ENCODE results near the gene IYD.

The IYD gene

DNA sequence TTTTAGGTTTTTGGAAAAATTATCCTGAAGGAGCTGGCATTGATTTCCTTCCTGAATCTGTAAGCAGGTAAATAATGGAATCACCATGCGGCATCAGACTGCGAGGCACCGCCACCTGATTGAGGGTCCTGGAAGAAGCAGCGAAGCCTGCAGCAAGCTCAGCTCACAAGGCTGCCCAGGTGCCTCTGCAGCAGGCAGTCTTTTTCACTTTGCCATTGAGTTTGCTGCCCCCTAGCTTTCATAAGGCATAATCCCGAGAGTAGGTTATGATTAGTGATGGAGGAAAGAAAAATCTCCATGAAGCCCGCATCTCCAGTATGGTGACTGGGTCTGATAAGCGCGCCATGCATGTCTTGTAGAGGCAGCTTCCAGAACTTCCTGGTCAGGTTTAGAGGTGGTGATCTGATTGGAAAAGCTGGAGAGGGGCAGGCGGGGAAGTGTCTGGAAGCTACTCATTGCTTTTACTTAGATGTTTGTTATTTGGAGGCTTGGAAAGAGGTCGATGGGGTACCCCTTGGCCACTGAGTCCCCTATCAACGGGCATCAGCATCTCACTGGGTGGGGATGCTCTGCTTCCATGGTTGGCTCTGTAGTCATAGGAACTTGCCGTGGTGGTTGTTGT lies 26.7 kb downstream of the IYD start:
- peak; percentile 26 for DNase-seq

DNA sequence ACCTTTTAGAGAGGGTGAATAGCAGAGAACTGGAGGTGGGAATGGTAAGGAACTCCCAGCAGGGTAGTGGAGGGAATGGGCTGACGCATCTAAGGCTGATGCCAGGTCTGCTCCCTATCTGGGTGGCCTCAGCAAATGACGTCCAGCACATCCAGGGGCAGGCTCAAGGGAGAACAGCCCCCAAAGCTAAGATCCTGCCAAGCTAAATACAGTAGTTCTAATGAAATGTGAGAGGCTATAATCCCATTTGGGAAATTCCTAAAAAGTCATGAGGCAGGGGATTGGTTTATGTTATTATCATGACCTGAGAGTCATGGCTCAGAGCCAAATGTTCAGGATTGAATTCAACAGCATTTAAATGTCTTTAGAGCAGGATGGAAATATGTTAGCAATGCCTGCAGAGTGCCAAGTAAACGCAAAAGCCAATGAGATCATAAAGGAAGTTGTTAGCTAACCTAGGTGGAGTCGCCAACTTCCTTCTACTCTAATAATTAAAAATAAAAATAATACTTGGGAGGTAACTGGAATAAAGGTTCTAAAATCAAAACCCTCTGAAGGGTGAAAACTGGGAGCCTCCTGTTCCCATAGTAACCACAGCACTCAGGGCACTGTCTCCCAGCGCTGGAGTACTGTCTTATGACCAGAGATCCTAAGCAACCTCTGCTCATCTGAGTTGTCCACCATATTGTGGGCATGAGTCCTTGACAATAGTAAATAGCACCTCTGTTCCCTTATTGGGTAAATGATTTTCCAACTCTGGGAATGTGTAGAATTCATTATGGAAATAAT lies 34.8 kb downstream of the IYD start:
- no peak for DNase-seq

DNA sequence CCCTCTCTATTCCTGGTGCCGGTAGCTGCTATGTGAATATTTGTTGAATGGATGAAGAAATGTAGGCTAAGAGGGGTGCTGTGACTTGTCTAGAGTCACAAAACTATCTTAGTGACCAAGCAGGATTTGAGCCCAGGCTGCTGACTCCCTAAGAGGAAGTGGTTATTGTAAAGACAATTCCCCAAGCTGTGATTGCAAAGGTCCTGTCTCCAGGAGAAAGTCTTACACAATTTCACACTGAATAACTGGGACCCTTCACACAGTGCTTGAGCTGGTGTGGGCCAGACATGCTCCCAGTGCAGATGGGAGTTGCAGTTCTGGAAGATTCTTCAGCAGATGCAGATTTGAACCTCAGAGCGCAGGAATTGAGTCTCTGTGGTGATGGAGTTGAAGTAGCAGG lies 38.1 kb downstream of the IYD start:
- no peak for DNase-seq

DNA sequence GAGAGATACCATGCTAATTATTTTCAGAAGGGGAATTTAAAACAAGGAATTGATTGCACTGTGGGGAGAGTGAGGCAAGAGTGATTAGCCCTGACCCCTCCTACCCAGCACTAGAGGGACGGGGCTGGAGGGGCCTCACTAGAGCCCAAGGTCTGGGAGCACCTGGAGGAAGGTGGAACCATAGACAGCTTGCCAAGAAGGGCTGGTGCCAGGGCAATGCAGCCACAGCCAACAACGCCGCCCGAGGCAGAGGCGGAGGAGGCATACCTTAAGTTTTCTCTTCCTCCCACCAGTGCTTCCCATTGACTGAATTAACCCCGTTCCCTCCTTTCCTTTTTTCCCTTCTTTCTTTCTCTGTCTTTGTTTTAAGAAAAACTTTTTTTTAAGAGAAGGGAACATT lies 40.0 kb downstream of the IYD start:
- no peak for DNase-seq

DNA sequence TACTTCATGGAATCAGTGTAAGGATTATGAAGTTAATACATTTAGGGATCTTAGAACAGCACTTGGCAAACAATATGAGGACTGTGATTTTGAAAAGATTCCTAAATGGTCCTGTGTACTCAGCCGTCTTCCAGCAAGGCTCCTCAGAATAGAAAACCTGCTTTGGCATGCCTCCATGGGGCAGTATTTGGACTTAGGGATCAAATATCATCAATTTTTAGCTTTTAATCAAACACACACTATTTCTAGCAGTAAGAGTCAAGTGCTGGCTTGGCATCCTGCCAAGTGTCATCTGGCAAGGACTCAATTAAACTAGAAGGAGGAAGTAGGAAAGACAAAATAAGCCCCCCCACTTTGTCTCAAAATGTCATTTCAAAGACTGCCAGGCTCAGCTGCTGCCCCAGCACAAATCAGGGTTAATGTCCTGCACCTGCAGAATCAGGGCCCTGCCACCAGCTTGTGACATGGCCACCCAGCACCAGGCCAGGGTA lies 40.8 kb downstream of the IYD start:
- peak; percentile 40 for DNase-seq

DNA sequence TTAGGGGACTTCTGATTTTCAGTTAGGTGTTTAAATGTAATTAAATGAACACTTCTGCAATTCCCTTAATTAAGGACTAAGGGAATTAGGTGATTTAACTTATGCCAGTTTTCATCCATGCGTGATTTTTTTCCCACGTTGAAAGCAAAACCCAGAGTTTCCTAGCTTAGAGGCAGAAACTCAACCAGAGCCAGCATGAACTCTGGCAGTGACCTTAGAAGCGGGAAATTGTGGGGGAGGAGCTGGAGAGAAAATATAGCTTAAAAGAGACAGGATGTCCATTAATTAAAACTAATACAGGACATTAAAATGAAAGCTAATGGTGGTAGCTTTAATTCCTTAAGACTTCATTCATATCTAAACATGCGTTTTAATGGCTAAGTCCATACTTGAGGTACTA lies 41.6 kb downstream of the IYD start:
- DNase-seq, result no peak

DNA sequence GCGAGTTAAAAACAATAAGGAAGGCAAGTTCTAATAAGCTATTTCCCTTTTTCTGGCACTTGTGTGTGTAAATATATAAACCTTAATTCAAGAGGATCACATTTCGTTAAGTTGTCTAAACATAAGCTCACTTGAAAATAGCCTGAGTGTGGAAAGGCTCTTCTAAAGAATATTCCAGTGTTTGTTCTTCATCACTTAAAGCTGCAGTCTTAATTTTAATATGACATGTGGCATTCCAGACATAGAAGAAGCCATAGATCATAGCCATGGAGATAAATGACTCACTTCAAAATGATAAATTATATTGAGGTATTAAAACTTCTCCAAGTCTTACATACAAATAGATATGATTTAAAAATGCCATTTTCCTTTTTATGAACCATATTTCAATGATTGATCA lies 42.1 kb downstream of the IYD start:
- no peak for DNase-seq

DNA sequence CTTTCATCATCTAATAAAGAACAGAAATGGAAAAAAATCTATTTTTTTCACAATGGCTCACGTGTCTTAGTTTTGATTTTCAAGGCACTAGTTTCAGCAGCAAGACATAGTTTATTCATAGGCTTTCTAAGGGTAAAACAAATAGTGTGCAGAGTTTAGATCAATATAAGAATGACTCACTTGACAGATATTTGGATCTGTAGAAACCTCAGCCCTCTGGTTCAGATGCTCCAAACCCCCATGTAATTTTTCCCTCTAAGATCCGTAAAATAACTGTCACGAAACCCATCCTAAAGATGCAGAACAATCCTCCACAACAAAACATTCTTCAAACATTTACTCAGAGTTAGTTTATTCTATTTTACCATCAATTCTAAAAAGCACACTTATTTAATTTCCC lies 43.4 kb downstream of the IYD start:
- DNase-seq, result no peak

DNA sequence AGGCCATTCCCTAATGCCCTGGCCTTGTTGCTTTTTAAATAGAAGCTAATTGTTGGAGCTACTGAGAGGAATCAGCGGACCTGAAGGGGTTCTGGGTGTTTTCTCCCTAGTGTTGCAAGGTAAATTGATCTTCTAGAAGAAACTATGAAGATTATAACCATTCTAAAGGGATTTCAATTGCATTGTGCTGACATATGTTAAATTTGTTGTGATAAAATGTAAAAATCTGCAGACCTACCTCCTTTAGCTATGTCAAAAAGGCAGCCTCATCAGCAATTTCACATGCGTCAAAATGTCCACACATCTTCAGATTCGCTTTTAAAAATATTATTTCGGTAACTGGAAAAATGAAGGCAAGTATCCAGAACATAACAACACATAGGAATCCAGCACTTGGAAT lies 44.4 kb downstream of the IYD start:
- DNase-seq, result no peak

DNA sequence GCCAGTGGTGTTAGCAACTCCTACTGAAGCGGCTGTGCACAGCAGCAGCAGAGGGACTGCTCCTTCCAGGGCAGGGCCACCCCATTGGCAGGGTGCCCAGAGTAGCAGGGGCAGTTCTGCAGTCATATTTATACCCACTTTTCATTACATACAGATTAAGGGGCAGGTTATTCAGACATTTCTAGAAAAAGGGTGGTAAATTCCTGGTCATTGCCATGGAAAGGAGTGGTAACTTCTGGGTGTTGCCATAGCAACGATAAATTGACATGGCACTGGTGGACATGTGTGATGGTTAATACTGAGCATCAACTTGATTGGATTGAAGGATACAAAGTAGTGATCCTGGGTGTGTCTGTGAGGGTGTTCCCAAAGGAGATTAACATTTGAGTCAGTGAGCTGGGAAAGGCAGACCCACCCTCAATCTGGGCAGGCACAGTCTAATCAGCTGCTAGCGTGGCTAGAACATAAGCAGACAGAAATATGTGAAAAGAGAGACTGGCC lies 45.0 kb downstream of the IYD start:
- DNase-seq, result no peak

DNA sequence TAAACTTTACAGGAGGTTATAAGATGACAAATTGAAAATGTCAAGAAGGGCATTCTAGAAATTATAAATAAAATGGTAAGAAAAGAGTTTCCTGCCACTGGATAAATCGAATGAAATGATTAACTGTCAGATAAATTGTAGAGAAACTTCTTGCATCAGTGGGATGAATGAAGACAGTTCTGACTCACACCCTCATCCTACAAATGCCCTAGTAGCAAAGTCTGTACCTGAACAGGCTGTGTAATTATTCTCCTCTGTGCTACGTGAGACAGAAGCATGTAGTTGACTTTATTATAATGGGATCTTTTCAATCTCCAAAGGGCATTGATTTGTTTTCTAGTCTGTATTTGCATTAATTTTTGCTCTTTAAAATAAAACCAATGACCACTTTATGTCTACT lies 47.3 kb downstream of the IYD start:
- no peak for DNase-seq

DNA sequence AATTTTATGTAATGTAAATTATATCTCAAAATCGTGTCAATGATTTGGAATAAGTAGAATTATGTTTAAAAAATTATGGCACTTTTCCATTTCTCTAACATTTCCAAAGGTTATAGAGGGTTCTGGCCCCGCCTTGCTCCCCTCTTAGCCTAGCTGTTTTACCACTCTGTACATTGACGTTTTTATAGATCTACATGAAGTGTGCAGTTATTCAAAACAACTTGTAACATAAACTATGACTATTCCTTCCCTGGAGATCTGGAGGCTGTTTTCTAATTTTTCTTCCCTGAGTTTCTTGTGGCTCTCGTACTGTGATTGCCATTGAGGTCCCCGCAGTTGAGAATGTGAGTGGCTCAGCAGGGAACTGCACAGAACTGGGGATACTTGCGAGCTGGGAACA lies 48.4 kb downstream of the IYD start:
- DNase-seq, result no peak

DNA sequence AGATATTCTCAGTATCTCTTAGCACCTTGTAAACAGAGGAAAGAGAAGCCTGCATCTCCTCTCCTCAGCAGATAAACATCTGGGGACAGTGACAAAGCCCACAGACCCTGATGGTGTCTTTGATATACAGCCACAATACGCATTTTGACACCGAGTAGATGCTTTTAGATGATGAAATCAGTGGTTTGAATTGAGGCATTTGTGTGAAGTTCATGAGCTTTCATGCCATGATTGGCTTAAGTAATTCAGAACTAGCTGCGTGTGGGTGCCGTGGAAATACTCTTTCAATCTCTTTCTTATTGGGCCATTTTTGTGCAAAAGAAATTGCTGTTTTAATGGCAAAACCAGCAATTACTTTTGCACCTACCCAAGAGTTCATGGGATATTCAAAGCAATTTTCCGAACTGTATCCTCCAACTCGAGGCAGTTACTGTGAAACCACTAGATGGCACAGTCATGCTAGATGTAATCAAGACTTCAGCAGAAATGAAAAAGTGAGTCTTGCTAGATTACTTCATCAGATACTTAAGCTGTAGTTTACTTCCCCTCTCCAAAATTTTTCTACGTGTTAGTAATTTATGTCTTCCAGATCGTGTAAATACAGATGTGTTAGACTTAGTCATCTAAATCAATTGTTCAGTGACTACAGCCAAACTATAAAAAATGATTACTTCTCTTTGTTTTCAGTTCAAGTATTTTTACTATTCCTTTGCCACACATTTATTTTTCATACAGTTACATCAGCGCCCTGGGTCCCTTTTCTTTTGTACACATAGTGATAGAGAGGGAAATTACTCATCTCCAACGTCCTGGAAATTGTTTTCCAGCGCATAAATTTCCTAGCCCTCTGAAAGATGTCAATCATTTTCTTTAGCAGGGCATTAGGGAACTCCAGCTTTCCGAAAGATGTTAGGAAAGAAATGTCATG lies 49.4 kb downstream of the IYD start:
- peak; percentile 52 for DNase-seq

DNA sequence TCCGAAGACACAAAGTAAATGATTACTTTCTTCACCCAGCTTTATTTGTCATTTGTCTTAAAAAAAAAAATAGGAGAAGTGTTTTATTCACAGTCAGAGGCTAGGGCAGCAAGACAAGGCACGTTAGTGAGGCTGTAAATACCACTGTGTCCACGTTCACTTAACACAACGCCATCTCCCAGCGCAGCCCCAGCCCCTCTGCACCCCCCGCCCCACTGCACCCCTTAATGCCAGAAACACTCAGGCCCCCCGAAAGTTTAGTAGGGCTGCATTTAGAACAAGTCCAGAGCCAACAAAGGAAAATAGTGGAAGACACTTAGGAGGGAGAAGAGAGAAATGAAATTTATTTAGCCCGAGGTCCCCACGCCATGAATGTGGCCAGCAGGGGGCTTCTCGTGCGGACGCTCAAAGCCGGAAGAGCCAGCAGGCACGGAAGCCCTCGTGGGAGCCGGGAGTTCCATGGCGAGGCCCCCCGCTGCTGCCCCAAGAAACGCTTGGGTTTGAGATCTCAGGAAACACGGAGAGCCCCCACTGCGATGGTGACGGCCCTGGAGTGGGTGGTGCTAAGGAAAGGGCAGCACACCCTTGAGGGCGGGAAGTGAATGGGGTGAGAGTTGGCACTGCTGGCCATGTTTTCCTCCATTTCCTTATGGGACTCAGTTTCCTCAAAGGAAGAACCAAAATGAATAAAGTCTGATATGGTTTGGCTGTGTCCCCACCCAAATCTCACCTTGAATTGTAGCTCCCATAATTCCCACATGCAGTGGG lies 50.2 kb downstream of the IYD start:
- DNase-seq, result no peak

DNA sequence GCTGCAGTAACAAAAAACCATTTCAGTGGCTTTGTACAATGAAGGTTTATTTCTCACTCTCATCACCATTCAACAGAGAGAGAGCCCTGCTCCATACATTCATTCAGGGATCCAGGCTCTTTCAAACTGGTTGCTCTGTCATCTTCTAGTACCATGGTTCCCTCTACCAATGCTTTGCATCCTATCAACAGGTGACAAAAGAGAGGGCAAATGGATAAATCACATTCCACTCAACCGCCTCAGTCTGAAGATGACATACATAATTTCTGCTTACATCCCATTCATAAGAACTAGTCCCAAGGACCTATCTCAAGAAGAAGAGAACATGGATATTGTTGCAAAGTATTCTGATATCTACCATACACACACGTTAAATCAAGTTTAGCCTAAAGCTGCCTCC lies 51.6 kb downstream of the IYD start:
- no peak for DNase-seq

DNA sequence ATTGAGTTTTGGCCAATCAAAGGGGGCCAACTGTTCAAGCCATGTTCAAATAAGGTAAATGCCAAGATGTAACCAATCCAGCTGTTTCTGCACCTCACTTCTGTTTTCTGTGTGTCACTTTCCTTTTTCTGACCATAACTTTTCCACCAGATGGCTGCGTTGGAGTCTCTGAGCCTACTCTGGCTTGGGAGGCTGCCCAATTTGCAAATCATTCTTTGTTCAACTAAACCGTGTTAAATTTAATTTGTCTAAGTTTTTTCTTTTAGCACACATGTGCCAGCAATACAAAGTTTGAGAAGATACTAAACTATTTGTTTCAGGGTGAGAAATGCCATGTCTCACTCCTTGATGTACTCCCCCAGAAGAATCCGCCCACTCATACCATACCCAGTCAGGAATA lies 52.1 kb downstream of the IYD start:
- DNase-seq, result no peak

DNA sequence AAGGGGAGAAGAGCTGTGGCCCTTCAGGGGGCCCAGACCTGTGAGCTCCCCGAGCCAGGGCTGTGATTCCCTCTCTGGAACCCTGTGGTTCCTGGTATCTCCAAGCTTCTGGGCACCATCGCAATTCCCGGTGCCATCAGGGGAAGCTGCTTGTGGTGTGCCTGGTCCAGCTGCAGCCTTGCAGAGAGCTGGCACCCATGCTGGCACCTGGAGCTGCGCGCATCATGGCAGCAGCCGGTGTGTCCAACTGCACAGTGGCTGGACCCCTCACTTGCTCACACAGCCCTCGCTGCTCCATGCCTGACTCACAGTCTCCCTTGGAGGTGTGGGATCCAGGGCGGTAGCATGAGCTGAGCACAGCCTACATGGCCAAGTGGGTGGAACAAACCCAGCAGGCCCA lies 56.7 kb downstream of the IYD start:
- DNase-seq, result no peak

DNA sequence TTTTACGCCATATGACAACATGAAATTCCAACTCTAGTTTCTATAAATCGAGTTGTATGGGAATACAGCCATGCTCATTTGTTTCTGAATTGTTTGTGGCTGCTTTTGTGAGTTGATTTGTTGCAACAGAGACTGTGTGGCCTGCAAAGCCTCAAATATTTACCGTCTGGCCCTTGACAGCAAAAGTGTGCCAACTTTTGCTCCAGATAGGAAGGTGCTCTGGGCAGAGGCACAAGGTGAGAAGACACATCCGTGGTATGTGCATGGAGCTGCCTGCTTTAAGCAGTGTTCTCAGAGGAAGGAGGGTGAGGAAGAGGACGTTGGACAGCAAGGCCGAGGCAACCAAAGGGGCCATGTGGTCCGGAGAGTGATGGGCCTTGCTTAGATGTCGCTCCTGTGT lies 57.4 kb downstream of the IYD start:
- DNase-seq, result no peak

DNA sequence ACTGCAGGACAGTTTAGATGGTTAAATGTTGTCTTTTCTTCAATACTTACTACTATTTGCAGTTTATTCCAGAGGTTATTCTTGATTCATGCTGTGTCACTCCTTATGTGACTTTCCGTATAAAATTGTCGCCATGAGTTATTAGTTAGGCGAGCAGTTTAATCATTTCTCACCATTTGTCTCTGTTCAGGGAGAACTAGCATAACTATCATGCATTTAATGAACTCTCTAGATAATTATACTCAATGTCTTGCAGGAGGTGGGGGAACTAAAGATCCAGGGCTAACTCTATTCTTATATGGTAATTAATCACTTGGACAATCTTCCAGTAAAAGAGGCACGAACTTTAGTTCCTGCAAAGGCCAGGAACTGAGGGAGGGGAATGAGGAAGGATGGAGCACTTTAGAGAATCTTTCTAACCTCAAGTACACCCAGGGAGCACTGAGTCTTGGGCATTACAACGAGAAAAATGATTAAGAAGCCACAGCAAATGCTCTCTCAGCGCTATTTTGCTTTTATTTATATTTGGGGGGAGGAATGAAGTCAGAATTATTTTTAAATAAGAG lies 58.3 kb downstream of the IYD start:
- no peak for DNase-seq

DNA sequence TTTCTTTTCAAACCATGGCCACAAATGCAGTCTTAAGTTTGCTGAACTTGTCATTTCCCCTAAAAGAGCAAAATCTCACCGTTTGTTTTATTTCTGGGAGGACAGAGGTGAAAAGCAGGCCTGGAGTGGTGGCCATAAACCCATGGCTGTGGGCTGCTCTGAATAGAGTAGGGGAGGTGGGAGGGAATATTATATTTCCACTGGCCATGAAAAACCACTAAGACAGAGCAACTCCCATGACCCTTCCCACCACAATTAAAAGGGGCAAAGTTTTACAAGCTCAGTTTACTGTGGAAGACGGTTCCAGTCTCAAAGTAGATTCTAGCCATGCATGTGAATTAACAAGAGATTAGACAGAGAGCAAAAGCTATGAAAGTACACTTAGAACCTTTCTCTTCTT lies 59.0 kb downstream of the IYD start:
- DNase-seq, result no peak

DNA sequence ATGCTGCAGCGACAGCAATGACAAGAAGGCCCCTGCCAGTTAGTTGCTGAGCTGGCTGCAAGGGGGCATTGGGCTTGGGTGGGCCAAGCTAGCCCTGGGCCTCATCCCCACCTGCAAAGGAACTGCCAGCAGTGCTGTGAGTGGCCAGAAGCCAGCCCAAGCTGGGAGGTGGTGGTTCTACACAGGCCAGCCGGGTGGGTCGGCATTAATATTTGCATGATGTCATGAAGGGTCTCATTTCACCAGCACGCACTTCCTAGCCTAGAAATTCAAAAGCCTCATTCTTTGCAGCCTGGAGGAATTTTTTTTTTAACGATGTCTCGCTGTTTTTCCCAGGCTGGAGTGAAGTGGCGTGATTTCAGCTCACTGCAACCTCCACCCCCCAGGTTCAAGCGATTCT lies 62.0 kb downstream of the IYD start:
- no peak for DNase-seq

DNA sequence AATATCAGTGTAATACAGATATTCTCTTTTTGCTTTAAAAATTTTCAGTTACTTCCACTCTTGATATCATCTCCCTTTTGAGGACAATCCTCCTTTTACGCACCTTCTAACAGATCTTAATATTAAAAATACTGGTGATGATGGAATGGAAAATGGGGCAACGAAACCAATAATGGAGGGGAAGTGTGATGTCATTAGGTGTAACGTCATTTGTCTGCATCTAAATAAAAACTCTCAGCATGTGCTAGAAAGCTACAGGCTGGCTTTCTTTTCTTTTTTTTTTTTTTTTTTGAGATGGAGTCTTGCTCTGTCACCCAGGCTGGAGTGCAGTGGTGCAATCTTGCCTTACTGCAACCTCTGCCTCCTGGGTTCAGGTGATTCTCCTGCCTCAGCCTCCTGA lies 66.5 kb downstream of the IYD start:
- no peak for DNase-seq

Measured in NCI-H2029 (cell line).